Measurements from ENCODE around the gene OTUD1. TPM values are rescaled to one million over a fixed set of nuclear protein-coding genes. Genes with fewer than 3 reads are reported as not detected.

The OTUD1 gene
- total and polyA plus RNA-seq, 2 donors from 2014 or later = 14.1 to 27.1 TPM

DNA sequence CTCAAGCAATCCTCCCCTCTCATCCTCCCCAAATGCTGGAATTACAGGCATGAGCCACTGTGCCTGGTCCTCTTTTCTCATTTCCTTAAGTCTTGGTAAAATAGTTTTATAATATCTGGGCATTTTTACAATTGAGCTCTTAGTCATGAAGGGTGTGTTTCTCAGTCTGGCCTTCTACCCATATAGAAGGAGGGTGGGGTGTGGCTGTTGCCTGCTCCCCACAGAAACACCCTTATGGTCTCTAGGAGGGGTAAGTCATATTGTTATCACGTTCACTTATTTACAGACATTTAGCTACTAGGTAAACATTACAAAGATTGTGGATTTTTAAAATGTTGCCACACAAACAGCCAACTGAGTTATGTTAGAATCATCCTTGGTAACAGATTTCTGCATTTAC, 6.7 kb upstream of the OTUD1 start:
- FAIRE-seq = no peak
- H3K9ac ChIP-seq (ENCODE audit: low read length in 3 of 3) = no peak overlapping the region
- H3K9me3 ChIP-seq (ENCODE audit: control insufficient read depth in 2 of 3, insufficient read depth in 1 of 3, low read length in 3 of 3) = no peaks in the 10 kb centered on the region
- no peaks in the 10 kb centered on the region for H3K27me3 ChIP-seq (ENCODE audit: control insufficient read depth, insufficient read depth, low read length)
- TF ChIP-seq, protein P1, sequence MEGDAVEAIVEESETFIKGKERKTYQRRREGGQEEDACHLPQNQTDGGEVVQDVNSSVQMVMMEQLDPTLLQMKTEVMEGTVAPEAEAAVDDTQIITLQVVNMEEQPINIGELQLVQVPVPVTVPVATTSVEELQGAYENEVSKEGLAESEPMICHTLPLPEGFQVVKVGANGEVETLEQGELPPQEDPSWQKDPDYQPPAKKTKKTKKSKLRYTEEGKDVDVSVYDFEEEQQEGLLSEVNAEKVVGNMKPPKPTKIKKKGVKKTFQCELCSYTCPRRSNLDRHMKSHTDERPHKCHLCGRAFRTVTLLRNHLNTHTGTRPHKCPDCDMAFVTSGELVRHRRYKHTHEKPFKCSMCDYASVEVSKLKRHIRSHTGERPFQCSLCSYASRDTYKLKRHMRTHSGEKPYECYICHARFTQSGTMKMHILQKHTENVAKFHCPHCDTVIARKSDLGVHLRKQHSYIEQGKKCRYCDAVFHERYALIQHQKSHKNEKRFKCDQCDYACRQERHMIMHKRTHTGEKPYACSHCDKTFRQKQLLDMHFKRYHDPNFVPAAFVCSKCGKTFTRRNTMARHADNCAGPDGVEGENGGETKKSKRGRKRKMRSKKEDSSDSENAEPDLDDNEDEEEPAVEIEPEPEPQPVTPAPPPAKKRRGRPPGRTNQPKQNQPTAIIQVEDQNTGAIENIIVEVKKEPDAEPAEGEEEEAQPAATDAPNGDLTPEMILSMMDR (IDR thresholded peaks at IDR 0.05; ENCODE audit: borderline replicate concordance, extremely low read depth, insufficient read depth) = no peak
- H3K27ac ChIP-seq (ENCODE audit: low read depth in 2 of 2, low read length in 2 of 2) = no peak overlapping the region
- H3K4me1 ChIP-seq (ENCODE audit: control insufficient read depth in 2 of 3, insufficient read depth in 2 of 3, low read depth in 1 of 3, low read length in 3 of 3) = no peaks in the 10 kb centered on the region
- no peak for DNase-seq
- H3K36me3 ChIP-seq (ENCODE audit: control insufficient read depth in 2 of 3, insufficient read depth in 3 of 3, low read length in 3 of 3) = no peaks in the 10 kb centered on the region
- intact Hi-C loops (cut with DNase I) = no loop called here
- no peak overlapping the region for H3K4me3 ChIP-seq (ENCODE audit: low read length in 3 of 3)

DNA sequence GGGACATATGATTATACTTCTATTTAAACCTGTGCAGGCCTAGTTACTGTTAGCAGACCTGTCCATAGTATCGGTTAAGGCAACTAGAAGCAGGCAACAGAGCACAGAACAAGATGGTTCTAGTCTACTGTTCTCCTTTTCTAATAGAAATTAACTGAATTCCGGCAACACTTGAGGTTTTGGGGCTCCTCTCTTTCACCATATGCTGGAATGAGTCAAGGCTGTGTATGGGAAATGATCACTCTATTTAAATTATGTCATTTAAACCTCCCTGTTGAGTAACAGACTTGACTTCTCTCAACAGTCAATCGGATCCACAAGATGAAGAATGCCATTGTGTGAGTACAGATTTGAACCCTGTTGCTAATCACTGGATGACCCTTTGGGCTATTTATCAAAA, 6.2 kb upstream of the OTUD1 start:
- intact Hi-C loops (cut with DNase I) = no loop called here
- no peak overlapping the region for H3K9ac ChIP-seq (ENCODE audit: low read length in 3 of 3)
- no peak overlapping the region for H3K27ac ChIP-seq (ENCODE audit: low read depth in 2 of 2, low read length in 2 of 2)
- FAIRE-seq (no peak), DNase-seq (no peak)
- H3K4me3 ChIP-seq (ENCODE audit: low read length in 3 of 3) = no peak overlapping the region
- H3K36me3 ChIP-seq (ENCODE audit: control insufficient read depth in 2 of 3, insufficient read depth in 3 of 3, low read length in 3 of 3) = no peaks in the 10 kb centered on the region
- TF ChIP-seq, protein P1 (IDR thresholded peaks at IDR 0.05; ENCODE audit: borderline replicate concordance, extremely low read depth, insufficient read depth) = no peak
- no peaks in the 10 kb centered on the region for H3K27me3 ChIP-seq (ENCODE audit: control insufficient read depth, insufficient read depth, low read length)
- no peaks in the 10 kb centered on the region for H3K9me3 ChIP-seq (ENCODE audit: control insufficient read depth in 2 of 3, insufficient read depth in 1 of 3, low read length in 3 of 3)
- no peaks in the 10 kb centered on the region for H3K4me1 ChIP-seq (ENCODE audit: control insufficient read depth in 2 of 3, insufficient read depth in 2 of 3, low read depth in 1 of 3, low read length in 3 of 3)

DNA sequence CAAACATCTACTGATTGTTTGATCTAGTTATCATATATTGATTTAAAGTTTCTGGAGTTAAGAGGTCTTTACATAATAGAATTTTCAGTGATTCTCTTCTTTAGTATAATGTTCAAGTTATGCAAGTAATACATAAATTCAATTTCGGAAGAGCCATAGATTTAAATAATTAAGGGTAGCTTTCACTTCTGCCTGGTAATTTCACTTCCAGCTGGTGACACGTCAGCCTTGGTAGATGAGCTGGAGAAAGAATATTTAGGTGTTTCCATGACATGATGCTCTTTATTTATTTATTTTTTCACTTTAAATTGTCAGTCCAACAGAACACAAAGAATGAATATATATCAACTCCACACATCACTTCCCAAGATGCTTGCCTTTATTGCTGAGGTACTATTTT, 5.2 kb upstream of the OTUD1 start:
- Histone ChIP-seq H3K4me1 (ENCODE audit: control insufficient read depth in 2 of 3, insufficient read depth in 2 of 3, low read depth in 1 of 3, low read length in 3 of 3) (peaks cover 0 to 2% (median 0%) of the 10 kb centered on the region in 3 donors), H3K36me3 (ENCODE audit: control insufficient read depth in 2 of 3, insufficient read depth in 3 of 3, low read length in 3 of 3) (no peaks in the 10 kb centered on the region), H3K27ac (ENCODE audit: low read depth in 2 of 2, low read length in 2 of 2) (no peak overlapping the region), H3K27me3 (ENCODE audit: control insufficient read depth, insufficient read depth, low read length) (no peaks in the 10 kb centered on the region), H3K9me3 (ENCODE audit: control insufficient read depth in 2 of 3, insufficient read depth in 1 of 3, low read length in 3 of 3) (no peaks in the 10 kb centered on the region), H3K4me3 (ENCODE audit: low read length in 3 of 3) (no peak overlapping the region), H3K9ac (ENCODE audit: low read length in 3 of 3) (no peak overlapping the region)
- TF ChIP-seq, protein P1 (IDR thresholded peaks at IDR 0.05; ENCODE audit: borderline replicate concordance, extremely low read depth, insufficient read depth) = no peak
- no peak for DNase-seq
- intact Hi-C loops (cut with DNase I) = no loop called here
- no peak for FAIRE-seq

DNA sequence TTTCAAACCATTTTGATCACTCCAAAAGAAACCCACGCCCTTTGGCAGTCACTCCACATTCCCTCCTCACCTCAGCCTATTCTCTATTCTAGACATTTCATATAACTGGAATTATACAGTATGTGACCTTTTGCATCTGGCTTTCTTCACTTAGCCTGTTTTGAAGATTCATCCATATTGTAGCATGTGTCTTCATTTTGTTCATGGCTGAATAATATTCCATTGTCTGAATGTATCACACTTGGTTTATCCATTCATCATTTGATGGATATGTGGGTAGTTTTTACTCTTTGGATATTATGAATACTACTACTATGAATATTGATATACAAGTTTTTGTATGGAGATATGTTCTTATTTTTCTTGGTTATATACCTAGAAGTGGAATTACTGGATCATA, 3.5 kb upstream of the OTUD1 start:
- intact Hi-C loops (cut with DNase I) = no loop called here
- no peak for FAIRE-seq
- TF ChIP-seq, protein P1 (IDR thresholded peaks at IDR 0.05; ENCODE audit: borderline replicate concordance, extremely low read depth, insufficient read depth) = no peak
- H3K9me3 ChIP-seq (ENCODE audit: control insufficient read depth in 2 of 3, insufficient read depth in 1 of 3, low read length in 3 of 3) = no peaks in the 10 kb centered on the region
- no peak overlapping the region for H3K4me3 ChIP-seq (ENCODE audit: low read length in 3 of 3)
- no peak overlapping the region for H3K9ac ChIP-seq (ENCODE audit: low read length in 3 of 3)
- H3K36me3 ChIP-seq (ENCODE audit: control insufficient read depth in 2 of 3, insufficient read depth in 3 of 3, low read length in 3 of 3) = no peaks in the 10 kb centered on the region
- DNase-seq = no peak
- no peaks in the 10 kb centered on the region for H3K27me3 ChIP-seq (ENCODE audit: control insufficient read depth, insufficient read depth, low read length)
- peaks cover 0 to 2% (median 0%) of the 10 kb centered on the region in 3 donors for H3K4me1 ChIP-seq (ENCODE audit: control insufficient read depth in 2 of 3, insufficient read depth in 2 of 3, low read depth in 1 of 3, low read length in 3 of 3)
- no peak overlapping the region for H3K27ac ChIP-seq (ENCODE audit: low read depth in 2 of 2, low read length in 2 of 2)

All from kidney (tissue), 14 donors.